Stimulated activated naive CD4-positive, alpha-beta T cell treated with Interleukin-2 at 50 U/mL for 16 hours (primary cell): ENCODE results near the gene INPP4A.
A peak's percentile ranks its signal among the peaks of the same experiment; 100 is the strongest.

ENCODE experiments used
- DNase-seq: peaks from one replicate; lab custom pipeline; 2025; lab: John Stamatoyannopoulos, UW

Gene INPP4A

DNA sequence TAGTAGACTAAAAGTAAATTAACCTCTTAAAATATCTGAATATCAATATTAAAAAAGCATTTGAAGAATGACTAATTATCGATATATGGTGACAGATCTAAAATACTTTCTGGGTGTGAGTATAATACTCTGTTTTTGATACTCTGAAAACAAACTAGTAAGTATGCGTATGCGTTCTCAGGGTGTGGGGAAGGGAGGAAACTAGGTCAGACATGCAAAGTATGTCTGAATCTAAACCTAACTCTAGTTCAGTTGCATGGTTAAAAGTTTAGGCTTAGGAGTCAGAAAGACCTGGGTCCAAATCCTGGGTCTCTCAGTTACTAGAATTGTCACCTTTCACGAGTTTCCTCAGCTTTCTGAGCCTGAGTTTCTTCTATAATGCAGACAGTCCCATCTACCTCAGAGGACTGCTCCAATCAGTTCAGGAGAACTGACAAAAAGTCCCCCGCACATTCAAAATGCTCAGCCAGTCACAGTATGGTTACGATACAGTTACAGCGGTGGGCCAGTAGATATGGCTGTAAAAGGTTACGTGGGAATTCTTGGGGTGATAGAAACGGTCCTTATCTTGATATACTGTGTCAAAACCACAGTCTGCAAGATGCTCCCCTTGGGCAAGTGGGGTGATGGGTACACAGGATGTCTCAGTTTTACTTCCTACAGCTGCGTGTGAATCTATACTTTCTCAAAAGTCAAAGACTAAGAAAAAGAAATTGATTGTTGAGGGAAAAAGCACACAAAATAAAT lies 192.9 kb downstream of the INPP4A start:
- peak; percentile 36 for DNase-seq

DNA sequence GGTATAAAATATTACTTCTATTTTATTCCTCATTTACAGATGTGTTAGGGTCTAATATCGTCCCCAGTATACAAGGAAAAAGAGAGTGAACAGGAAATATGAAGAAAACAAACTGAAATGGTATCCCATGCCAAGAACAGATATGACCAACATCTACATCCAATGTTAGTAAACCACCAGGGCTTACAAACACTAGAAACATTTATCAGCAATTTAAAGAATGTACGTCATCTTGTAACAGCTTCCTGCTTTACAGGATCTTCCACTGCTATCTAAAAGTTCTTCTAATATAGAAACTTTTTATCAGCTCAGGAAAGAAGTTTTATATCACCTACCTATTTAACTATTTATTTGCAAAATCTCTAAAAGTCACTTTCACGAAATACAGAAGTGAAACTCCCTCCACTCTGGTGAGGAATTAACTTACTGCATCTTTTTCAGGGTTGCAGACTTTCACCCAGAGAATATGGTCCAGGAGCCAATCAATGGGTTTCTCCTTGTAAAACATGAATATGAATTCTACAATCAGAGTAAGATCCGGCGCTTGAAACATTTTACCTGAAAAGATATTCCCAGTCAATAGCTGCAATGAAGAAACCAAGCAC lies 198.9 kb downstream of the INPP4A start:
- DNase-seq: no peak
